GM21528 (cell line): ENCODE data around the gene CLBA1.
A peak's percentile ranks its signal among the peaks of the same experiment; 100 is the strongest.

Experiments used
- ATAC-seq: cut with Tn5 transposase; IDR thresholded peaks from one replicate; pipeline ENCODE4 v1.9.1; 2021; ENCODE audit warnings: mild to moderate bottlenecking, moderate library complexity; ENCODE audit not compliant: unreplicated experiment, low FRiP score

Gene CLBA1

GRCh38 chr14:104968153-104968527, 17.4 kb upstream of the CLBA1 start:
- ATAC-seq: no peak

GRCh38 chr14:104968541-104969401, 16.8 kb upstream of the CLBA1 start:
- ATAC-seq: no peak

- no peak for ATAC-seq
These were observed 15.8 kb upstream of the CLBA1 start for GRCh38 chr14:104969741-104970230.

- ATAC-seq: no peak
These were observed 15.1 kb upstream of the CLBA1 start for GRCh38 chr14:104970231-104971068.

- ATAC-seq: no peak
These were observed 13.9 kb upstream of the CLBA1 start for GRCh38 chr14:104971447-104972240.

GRCh38 chr14:104972301-104973134, 13.1 kb upstream of the CLBA1 start:
- ATAC-seq: no peak

- no peak for ATAC-seq
These were observed 12.5 kb upstream of the CLBA1 start for GRCh38 chr14:104973135-104973384.

- ATAC-seq: no peak
These were observed 12.0 kb upstream of the CLBA1 start for GRCh38 chr14:104973385-104974145.

- no peak for ATAC-seq
These were observed 11.4 kb upstream of the CLBA1 start for GRCh38 chr14:104974146-104974541.

- no peak for ATAC-seq
These were observed 10.8 kb upstream of the CLBA1 start for GRCh38 chr14:104974665-104975390.

- no peak for ATAC-seq
These were observed 9.9 kb upstream of the CLBA1 start for GRCh38 chr14:104975481-104976197.

- peak; percentile 49 for ATAC-seq
These were observed 9.2 kb upstream of the CLBA1 start for GRCh38 chr14:104976198-104977007.

- ATAC-seq: no peak
These were observed 8.4 kb upstream of the CLBA1 start for GRCh38 chr14:104977008-104977680.

- ATAC-seq: no peak
These were observed 7.6 kb upstream of the CLBA1 start, which contains the start of gene AHNAK2 for GRCh38 chr14:104977681-104978653. Gene AHNAK2 (minus strand): TSS chr14:104978374. CDS start chr14:104978237, 137 bp downstream.
